ENCODE results near the gene SDHD.
A peak's percentile ranks its signal among the peaks of the same experiment; 100 is the strongest.

SDHD gene

GRCh38 chr11:112086422-112087191 is at the start of gene SDHD, which contains the start of gene TIMM8B:
Gene SDHD, plus strand, starts transcription at chr11:112086873. Its CDS starts 35 bp downstream, at chr11:112086908.
Gene TIMM8B, minus strand, starts transcription at chr11:112086756. Its CDS starts 33 bp downstream, at chr11:112086723.
- peak within 1 kb of the TSS; percentile 64 for H3K4me2 ChIP-seq
- H3K4me1 ChIP-seq (ENCODE audit: low read depth, poor library complexity, severe bottlenecking) = peaks cover 15% of the 10 kb centered on the region
- no peaks in the 10 kb centered on the region for H3K27me3 ChIP-seq (ENCODE audit: insufficient read depth, low read depth)
- peak within 1 kb of the TSS; percentile 81 for H2AFZ ChIP-seq (ENCODE audit: low read depth)
- H3K79me2 ChIP-seq (ENCODE audit: insufficient read depth, low read depth) = peaks cover 34% of the 10 kb centered on the region; the same call in 1 of the 2 replicates
- no peak within 1 kb of the TSS for H3K4me3 ChIP-seq (IDR thresholded peaks at IDR 0.05; ENCODE audit: insufficient read depth, low read depth, low read length)
- no peaks in the 10 kb centered on the region for H4K20me1 ChIP-seq (ENCODE audit: insufficient read depth)
- peak within 1 kb of the TSS; percentile 83 for H3K9ac ChIP-seq
- H3K36me3 ChIP-seq (ENCODE audit: insufficient read depth) = no peaks in the 10 kb centered on the region; the same call in 1 of the 2 replicates
- peak within 1 kb of the TSS; percentile 59 for H3K27ac ChIP-seq
- no peak for TF ChIP-seq CTCF (conservative IDR thresholded peaks at IDR 0.05; ENCODE audit: low read depth, low read length)

GRCh38 chr11:112037527-112037926 is 49.1 kb upstream of the SDHD start:
- H3K27me3 ChIP-seq (ENCODE audit: insufficient read depth, low read depth) = no peaks in the 10 kb centered on the region
- no peaks in the 10 kb centered on the region for H4K20me1 ChIP-seq (ENCODE audit: insufficient read depth)
- no peak overlapping the region for H3K9ac ChIP-seq
- peaks cover 10% of the 10 kb centered on the region for H3K4me1 ChIP-seq (ENCODE audit: low read depth, poor library complexity, severe bottlenecking)
- no peak overlapping the region for H3K27ac ChIP-seq
- H3K4me2 ChIP-seq = no peak overlapping the region
- H3K79me2 ChIP-seq (ENCODE audit: insufficient read depth, low read depth) = no peaks in the 10 kb centered on the region
- no peak for TF ChIP-seq CTCF (conservative IDR thresholded peaks at IDR 0.05; ENCODE audit: low read depth, low read length)
- no peak overlapping the region for H3K4me3 ChIP-seq (IDR thresholded peaks at IDR 0.05; ENCODE audit: insufficient read depth, low read depth, low read length)
- H3K36me3 ChIP-seq (ENCODE audit: insufficient read depth) = no peaks in the 10 kb centered on the region
- H2AFZ ChIP-seq (ENCODE audit: low read depth) = no peak overlapping the region

GRCh38 chr11:112042161-112042960 is 44.3 kb upstream of the SDHD start:
- no peak overlapping the region for H3K27ac ChIP-seq
- H3K36me3 ChIP-seq (ENCODE audit: insufficient read depth) = no peaks in the 10 kb centered on the region
- H3K27me3 ChIP-seq (ENCODE audit: insufficient read depth, low read depth) = no peaks in the 10 kb centered on the region
- H3K79me2 ChIP-seq (ENCODE audit: insufficient read depth, low read depth) = no peaks in the 10 kb centered on the region
- no peak overlapping the region for H2AFZ ChIP-seq (ENCODE audit: low read depth)
- TF ChIP-seq CTCF (conservative IDR thresholded peaks at IDR 0.05; ENCODE audit: low read depth, low read length) = no peak
- no peaks in the 10 kb centered on the region for H3K4me1 ChIP-seq (ENCODE audit: low read depth, poor library complexity, severe bottlenecking)
- H3K9ac ChIP-seq = no peak overlapping the region
- no peaks in the 10 kb centered on the region for H4K20me1 ChIP-seq (ENCODE audit: insufficient read depth)
- H3K4me3 ChIP-seq (IDR thresholded peaks at IDR 0.05; ENCODE audit: insufficient read depth, low read depth, low read length) = no peak overlapping the region
- no peak overlapping the region for H3K4me2 ChIP-seq

- Histone ChIP-seq H3K4me2 (no peak overlapping the region), H3K27ac (no peak overlapping the region), H3K36me3 (ENCODE audit: insufficient read depth) (no peaks in the 10 kb centered on the region)
Observed at GRCh38 chr11:112042961-112043304, 43.7 kb upstream of the SDHD start.

More at GRCh38 chr11:112042961-112043304, 43.7 kb upstream of the SDHD start:
- H3K9ac ChIP-seq = no peak overlapping the region
- no peaks in the 10 kb centered on the region for H4K20me1 ChIP-seq (ENCODE audit: insufficient read depth)
- H3K4me3 ChIP-seq (IDR thresholded peaks at IDR 0.05; ENCODE audit: insufficient read depth, low read depth, low read length) = no peak overlapping the region
- no peaks in the 10 kb centered on the region for H3K27me3 ChIP-seq (ENCODE audit: insufficient read depth, low read depth)
- H2AFZ ChIP-seq (ENCODE audit: low read depth) = no peak overlapping the region
- H3K4me1 ChIP-seq (ENCODE audit: low read depth, poor library complexity, severe bottlenecking) = no peaks in the 10 kb centered on the region
- H3K79me2 ChIP-seq (ENCODE audit: insufficient read depth, low read depth) = no peaks in the 10 kb centered on the region
- TF ChIP-seq CTCF (conservative IDR thresholded peaks at IDR 0.05; ENCODE audit: low read depth, low read length) = no peak

Data from KMS-11 (cell line).